Activated B cell treated with CpG ODN at 0.5 μM for 24 hours (primary cell): ENCODE results near the gene P2RX4. TPM values are rescaled to one million over a fixed set of nuclear protein-coding genes. Genes with fewer than 3 reads are reported as not detected.

Experiments used
- ATAC-seq: fragments of 200-7000 bp; cut with Tn5 transposase; one replicate; pipeline ENCODE4 v1.10.0; 2021; ENCODE audit warnings: low read depth, mild to moderate bottlenecking, moderate library complexity
- CTCF ChIA-PET: fragments of 350-600 bp; sonication (Branson Sonifier 250); formaldehyde crosslinking; loops from one replicate; lab custom pipeline; 2021; ENCODE audit warnings: antibody characterized with exemption; lab: Charles Lee
- POLR2A ChIA-PET: fragments of 350-600 bp; sonication (Branson Sonifier 250); formaldehyde crosslinking; loops from one replicate; lab custom pipeline; 2021; ENCODE audit warnings: antibody characterized with exemption; lab: Charles Lee
- DNase-seq: peaks from one replicate; pipeline ENCODE4 v3.0.0; 2022
- H3K27ac Mint-ChIP-seq: one replicate; pipeline ENCODE4 v1.8.0; 2020; ENCODE audit warnings: mixed read lengths
- H3K27me3 Mint-ChIP-seq: one replicate; pipeline ENCODE4 v1.8.0; 2021; ENCODE audit warnings: mixed read lengths
- H3K36me3 Mint-ChIP-seq: one replicate; pipeline ENCODE4 v1.8.0; 2021; ENCODE audit warnings: low read depth, mixed read lengths
- H3K4me1 Mint-ChIP-seq: one replicate; pipeline ENCODE4 v1.8.0; 2021; ENCODE audit warnings: mixed read lengths
- H3K4me3 Mint-ChIP-seq: one replicate; pipeline ENCODE4 v1.8.0; 2020; ENCODE audit warnings: mild to moderate bottlenecking, mixed read lengths
- H3K9me3 Mint-ChIP-seq: one replicate; pipeline ENCODE4 v1.8.0; 2020; ENCODE audit warnings: mixed read lengths
- intact Hi-C: fragments of 100-400 bp; cut with micrococcal nuclease; formaldehyde crosslinking; loops from one replicate; pipeline ENCODE4 v1.15.1; 2024
- total RNA-seq: library from RNA; stranded (reverse); gene quantifications from 2 replicates; pipeline ENCODE4 v1.2.3, GENCODE V29; 2022
- TF ChIP-seq, protein P1 (sequence below): fragments of 200-600 bp; IDR thresholded peaks from one replicate; pipeline ENCODE4 v1.8.0; 2022; ENCODE audit warnings: antibody characterized with exemption, mild to moderate bottlenecking

P2RX4 gene
- total RNA-seq, 1 donor from 2014 or later = 17.0 TPM

DNA sequence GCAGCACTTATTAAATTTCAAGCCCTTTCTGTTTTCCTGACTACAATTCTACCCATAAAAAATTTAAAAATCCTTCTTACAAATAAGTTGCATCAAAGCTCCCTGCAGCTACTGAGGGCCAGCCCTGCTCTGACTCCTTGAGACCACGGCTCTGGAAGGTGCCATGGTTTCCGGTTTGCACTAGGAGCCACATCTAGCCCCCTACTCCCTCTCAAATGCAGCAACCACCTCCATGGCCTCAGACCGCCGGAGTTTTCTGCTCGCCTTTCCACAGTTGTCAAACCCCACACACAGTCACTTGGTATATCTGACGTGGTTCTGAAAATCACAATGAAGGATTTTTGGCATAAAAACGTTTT, 30.1 kb downstream of the P2RX4 start:
- peak overlapping the region; percentile 73 for H3K27ac Mint-ChIP-seq
- TF ChIP-seq, protein P1, sequence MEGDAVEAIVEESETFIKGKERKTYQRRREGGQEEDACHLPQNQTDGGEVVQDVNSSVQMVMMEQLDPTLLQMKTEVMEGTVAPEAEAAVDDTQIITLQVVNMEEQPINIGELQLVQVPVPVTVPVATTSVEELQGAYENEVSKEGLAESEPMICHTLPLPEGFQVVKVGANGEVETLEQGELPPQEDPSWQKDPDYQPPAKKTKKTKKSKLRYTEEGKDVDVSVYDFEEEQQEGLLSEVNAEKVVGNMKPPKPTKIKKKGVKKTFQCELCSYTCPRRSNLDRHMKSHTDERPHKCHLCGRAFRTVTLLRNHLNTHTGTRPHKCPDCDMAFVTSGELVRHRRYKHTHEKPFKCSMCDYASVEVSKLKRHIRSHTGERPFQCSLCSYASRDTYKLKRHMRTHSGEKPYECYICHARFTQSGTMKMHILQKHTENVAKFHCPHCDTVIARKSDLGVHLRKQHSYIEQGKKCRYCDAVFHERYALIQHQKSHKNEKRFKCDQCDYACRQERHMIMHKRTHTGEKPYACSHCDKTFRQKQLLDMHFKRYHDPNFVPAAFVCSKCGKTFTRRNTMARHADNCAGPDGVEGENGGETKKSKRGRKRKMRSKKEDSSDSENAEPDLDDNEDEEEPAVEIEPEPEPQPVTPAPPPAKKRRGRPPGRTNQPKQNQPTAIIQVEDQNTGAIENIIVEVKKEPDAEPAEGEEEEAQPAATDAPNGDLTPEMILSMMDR = no peak
- H3K27me3 Mint-ChIP-seq = no peaks in the 10 kb centered on the region
- peaks cover 25% of the 10 kb centered on the region for H3K36me3 Mint-ChIP-seq
- peaks cover 30% of the 10 kb centered on the region for H3K4me1 Mint-ChIP-seq
- no peaks in the 10 kb centered on the region for H3K9me3 Mint-ChIP-seq
- H3K4me3 Mint-ChIP-seq = peak overlapping the region; percentile 75
- intact Hi-C loops = no loop called here
- DNase-seq (no peak), ATAC-seq (no peak)
- POLR2A ChIA-PET = interaction anchor here (0.6 to 2.8 kb wide), 2 partner anchors 9 to 929 kb away, joined by 3 to 9 read pairs; no protein-coding TSS in a partner anchor
- CTCF ChIA-PET = no interaction called here

DNA sequence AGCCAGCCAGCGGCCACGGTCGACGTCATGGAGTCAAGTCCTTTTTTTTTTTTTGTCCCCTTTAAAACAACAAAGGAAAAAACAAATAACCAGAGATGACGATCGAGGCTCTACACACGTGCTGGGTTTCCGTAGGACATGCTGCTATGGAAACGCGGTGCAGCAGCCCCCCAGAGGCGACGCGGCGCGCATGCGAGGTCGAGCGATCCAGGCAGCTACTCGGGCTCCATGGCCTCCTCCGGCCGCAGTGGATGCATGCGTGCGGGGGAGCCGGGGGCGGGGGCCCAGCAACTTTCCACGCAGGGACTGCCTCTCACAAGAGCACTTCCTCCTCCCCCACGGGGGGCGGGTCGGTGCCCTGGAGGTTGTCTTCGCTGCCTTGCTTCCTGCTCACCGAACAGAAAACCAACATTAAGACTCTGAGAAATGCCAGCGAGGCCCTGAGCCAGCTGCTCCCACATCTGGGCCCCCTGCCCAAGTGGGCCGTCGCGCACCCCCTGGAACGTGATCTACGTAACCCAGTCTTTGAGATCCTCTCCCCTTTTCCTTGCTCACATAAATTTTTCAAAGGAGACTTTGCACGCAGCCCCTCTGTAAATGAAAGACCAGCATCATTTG, 30.7 kb downstream of the P2RX4 start:
- DNase-seq (peak; percentile 66), ATAC-seq (peak; percentile 96)
- intact Hi-C loops = no loop called here
- Mint-ChIP-seq H3K27ac (peak overlapping the region; percentile 89), H3K36me3 (peaks cover 21% of the 10 kb centered on the region), H3K9me3 (no peaks in the 10 kb centered on the region), H3K27me3 (no peaks in the 10 kb centered on the region), H3K4me1 (peaks cover 30% of the 10 kb centered on the region), H3K4me3 (peak overlapping the region; percentile 75)
- TF ChIP-seq, protein P1 = no peak
- POLR2A ChIA-PET = interaction anchor here (0.6 to 2.8 kb wide), 3 partner anchors 8 to 112 kb away, joined by 4 to 9 read pairs (median 4); partner anchors contain the start of gene ANAPC5
- CTCF ChIA-PET = no interaction called here

GRCh38 chr12:121241156-121241970, 31.4 kb downstream of the P2RX4 start:
- TF ChIP-seq, protein P1 = no peak
- peak overlapping the region; percentile 75 for H3K4me3 Mint-ChIP-seq
- no peaks in the 10 kb centered on the region for H3K27me3 Mint-ChIP-seq
- ATAC-seq (no peak), DNase-seq (no peak)
- H3K9me3 Mint-ChIP-seq = no peaks in the 10 kb centered on the region
- CTCF ChIA-PET = no interaction called here
- POLR2A ChIA-PET = interaction anchor here (0.6 kb wide), 1 partner anchor 17 kb away, joined by 4 read pairs; no protein-coding TSS in a partner anchor
- H3K4me1 Mint-ChIP-seq = peaks cover 30% of the 10 kb centered on the region
- intact Hi-C loops = no loop called here
- H3K27ac Mint-ChIP-seq = peak overlapping the region; percentile 89
- peaks cover 17% of the 10 kb centered on the region for H3K36me3 Mint-ChIP-seq

DNA sequence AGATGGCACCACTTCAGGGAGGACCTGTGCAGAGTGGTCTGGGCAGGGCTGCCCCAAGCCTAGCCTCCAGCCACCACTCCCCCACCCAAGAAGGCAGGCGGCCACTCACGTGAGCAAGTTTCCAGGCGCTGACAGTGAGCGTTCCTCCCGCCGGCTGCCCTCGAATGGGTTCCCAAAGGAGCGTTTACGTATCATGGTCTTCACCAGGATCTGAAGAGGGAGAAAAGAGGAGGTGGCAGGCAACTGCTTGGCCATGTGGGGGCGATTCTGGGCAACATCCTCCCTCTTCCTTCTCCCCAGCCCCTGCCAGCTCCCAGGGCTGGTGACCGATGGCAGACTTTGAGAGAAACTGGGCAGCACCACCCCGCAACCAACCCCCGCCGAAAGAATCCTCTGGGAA, 35.1 kb downstream of the P2RX4 start:
- no peaks in the 10 kb centered on the region for H3K27me3 Mint-ChIP-seq
- H3K4me3 Mint-ChIP-seq = no peak overlapping the region
- peaks cover 38% of the 10 kb centered on the region for H3K4me1 Mint-ChIP-seq
- H3K27ac Mint-ChIP-seq = no peak overlapping the region
- DNase-seq (no peak), ATAC-seq (no peak)
- H3K36me3 Mint-ChIP-seq = peaks cover 30% of the 10 kb centered on the region
- ChIA-PET POLR2A (no interaction called here), CTCF (no interaction called here)
- H3K9me3 Mint-ChIP-seq = no peaks in the 10 kb centered on the region
- TF ChIP-seq, protein P1 = no peak
- intact Hi-C loops = no loop called here

DNA sequence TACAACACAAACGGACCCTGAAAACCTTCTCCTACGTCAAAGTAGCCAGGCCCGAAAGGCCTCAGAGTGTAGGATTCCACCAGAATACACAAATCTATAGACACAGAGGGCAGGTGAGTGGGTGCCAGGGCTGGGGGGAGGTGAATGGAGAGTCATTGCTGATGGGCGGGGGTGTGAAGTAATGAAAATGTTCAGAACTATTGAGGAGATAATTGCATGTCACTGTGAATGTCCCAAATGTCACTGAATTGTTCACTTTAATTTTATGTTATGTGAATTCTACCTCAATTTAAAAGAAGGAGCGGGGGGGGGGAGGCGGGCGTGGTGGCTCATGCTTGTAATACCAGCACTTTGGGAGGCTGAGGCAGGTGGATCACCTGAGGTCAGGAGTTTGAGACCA, 36.0 kb downstream of the P2RX4 start:
- no peak overlapping the region for H3K4me3 Mint-ChIP-seq
- ChIA-PET CTCF (no interaction called here), POLR2A (interaction anchor here (0.7 kb wide), 1 partner anchor 8 kb away, joined by 3 read pairs; no protein-coding TSS in a partner anchor)
- intact Hi-C loops = no loop called here
- H3K4me1 Mint-ChIP-seq = peaks cover 29% of the 10 kb centered on the region
- ATAC-seq = no peak
- TF ChIP-seq, protein P1 = no peak
- no peak for DNase-seq
- peaks cover 37% of the 10 kb centered on the region for H3K36me3 Mint-ChIP-seq
- no peak overlapping the region for H3K27ac Mint-ChIP-seq
- H3K27me3 Mint-ChIP-seq = no peaks in the 10 kb centered on the region
- no peaks in the 10 kb centered on the region for H3K9me3 Mint-ChIP-seq
